Measurements from ENCODE around the gene PCP4L1. TPM values are rescaled to one million over a fixed set of nuclear protein-coding genes. Genes with fewer than 3 reads are reported as not detected.
A peak's percentile ranks its signal among the peaks of the same experiment; 100 is the strongest.

PCP4L1 gene
- total RNA-seq, 1 experiment from 2014 or later = 0.83 TPM

- Histone ChIP-seq H2BK20ac (ENCODE audit: low read depth, low read length, poor library complexity, severe bottlenecking) (no peak overlapping the region), H4K91ac (ENCODE audit: insufficient read length, low read depth, low read length) (no peak overlapping the region), H3K79me2 (ENCODE audit: insufficient read depth, low read length) (no peaks in the 10 kb centered on the region), H3K14ac (ENCODE audit: insufficient read depth, low read length) (no peak overlapping the region), H2BK15ac (ENCODE audit: low read depth, low read length) (no peak overlapping the region), H2AFZ (ENCODE audit: low read length) (no peak overlapping the region), H3K23ac (ENCODE audit: insufficient read length, low read depth, low read length) (no peak overlapping the region), H3K9me3 (ENCODE audit: control insufficient read depth, low read depth, low read length) (no peaks in the 10 kb centered on the region), H3K27me3 (ENCODE audit: insufficient read depth, low read length) (no peaks in the 10 kb centered on the region), H3K27ac (ENCODE audit: insufficient read length, low read depth, low read length) (no peak overlapping the region), H2BK12ac (ENCODE audit: insufficient read length, low read depth, low read length) (no peak overlapping the region), H2AK5ac (ENCODE audit: insufficient read length, low read length) (no peak overlapping the region), H4K8ac (replicated peaks; ENCODE audit: insufficient read length, low read depth, low read length) (no peak overlapping the region), H3K4ac (ENCODE audit: low read depth, low read length) (no peak overlapping the region), H3K23me2 (ENCODE audit: insufficient read length, low read depth, low read length, poor library complexity, severe bottlenecking) (peaks cover 8% of the 10 kb centered on the region), H2BK5ac (ENCODE audit: insufficient read length, low read length) (no peak overlapping the region), H3K56ac (ENCODE audit: insufficient read length, low read depth, low read length) (no peak overlapping the region), H3T11ph (ENCODE audit: low read length) (no peak overlapping the region), H4K20me1 (ENCODE audit: control insufficient read depth, insufficient read depth, insufficient read length) (no peaks in the 10 kb centered on the region), H3K79me1 (ENCODE audit: insufficient read depth, low read depth, low read length, poor library complexity, severe bottlenecking) (no peaks in the 10 kb centered on the region), H3K4me1 (ENCODE audit: insufficient read depth, low read length) (peaks cover 6% of the 10 kb centered on the region; the same call in 1 of the 2 replicates), H3K4me2 (ENCODE audit: insufficient read depth, insufficient read length, low read length) (peak overlapping the region; percentile 12), H2BK120ac (ENCODE audit: low read depth, low read length, poor library complexity, severe bottlenecking) (no peak overlapping the region), H3K18ac (ENCODE audit: insufficient read length, low read depth, low read length) (no peak overlapping the region), H4K5ac (ENCODE audit: insufficient read length, low read depth, low read length) (no peak overlapping the region), H3K9ac (ENCODE audit: extremely low read depth, insufficient read length, low read length) (no peak overlapping the region)
- peak; percentile 77 for TF ChIP-seq CTCF (conservative IDR thresholded peaks at IDR 0.05)
- no CpG with 5 or more reads among the region's 31 CpGs for WGBS (ENCODE audit: extremely low coverage, insufficient read length, low lambda C conversion rate)
- H3K27ac Mint-ChIP-seq = peak overlapping the region; percentile 70 to 96 (median 94); a peak in 6 of 7 replicates
- H3K36me3 Mint-ChIP-seq (ENCODE audit: insufficient read depth in 1 of 3, low read depth in 3 of 3) = no peaks in the 10 kb centered on the region
- H3K9me3 Mint-ChIP-seq = no peaks in the 10 kb centered on the region
- H3K4me3 Mint-ChIP-seq = peak overlapping the region; percentile 93 to 96
- peaks cover 34 to 57% of the 10 kb centered on the region in 2 experiments for H3K4me1 Mint-ChIP-seq
- H3K27me3 Mint-ChIP-seq (ENCODE audit: low read depth) = peaks cover 3% of the 10 kb centered on the region; the same call in 1 of the 2 replicates
- peak; percentile 99 for DNase-seq
These were observed 47.4 kb downstream of the PCP4L1 start for GRCh38 chr1:161305867-161306519.
